ENCODE measurements around the gene THOP1.

- TF ChIP-seq POLR2A (IDR thresholded peaks at IDR 0.05) (no peak), CTCF (IDR thresholded peaks at IDR 0.05) (no peak)
Observed at GRCh38 chr19:2856457-2857050, 71.3 kb downstream of the THOP1 start.

All from uterus (tissue), 2 donors.